ENCODE measurements around the gene PCMT1.

GRCh38 chr6:149806127-149806526, 56.6 kb downstream of the PCMT1 start:
- no peak for TF ChIP-seq CTCF (IDR thresholded peaks at IDR 0.05)
- no peak for TF ChIP-seq EZH2phosphoT487 (IDR thresholded peaks at IDR 0.05)

All from neural progenitor cell (in vitro differentiated cells).